GM21515 (cell line): ENCODE results near the gene ANAPC2.

Experiments
- ATAC-seq: cut with Tn5 transposase; IDR thresholded peaks from one replicate; pipeline ENCODE4 v1.9.1; 2021; ENCODE audit not compliant: unreplicated experiment

ANAPC2 gene

DNA sequence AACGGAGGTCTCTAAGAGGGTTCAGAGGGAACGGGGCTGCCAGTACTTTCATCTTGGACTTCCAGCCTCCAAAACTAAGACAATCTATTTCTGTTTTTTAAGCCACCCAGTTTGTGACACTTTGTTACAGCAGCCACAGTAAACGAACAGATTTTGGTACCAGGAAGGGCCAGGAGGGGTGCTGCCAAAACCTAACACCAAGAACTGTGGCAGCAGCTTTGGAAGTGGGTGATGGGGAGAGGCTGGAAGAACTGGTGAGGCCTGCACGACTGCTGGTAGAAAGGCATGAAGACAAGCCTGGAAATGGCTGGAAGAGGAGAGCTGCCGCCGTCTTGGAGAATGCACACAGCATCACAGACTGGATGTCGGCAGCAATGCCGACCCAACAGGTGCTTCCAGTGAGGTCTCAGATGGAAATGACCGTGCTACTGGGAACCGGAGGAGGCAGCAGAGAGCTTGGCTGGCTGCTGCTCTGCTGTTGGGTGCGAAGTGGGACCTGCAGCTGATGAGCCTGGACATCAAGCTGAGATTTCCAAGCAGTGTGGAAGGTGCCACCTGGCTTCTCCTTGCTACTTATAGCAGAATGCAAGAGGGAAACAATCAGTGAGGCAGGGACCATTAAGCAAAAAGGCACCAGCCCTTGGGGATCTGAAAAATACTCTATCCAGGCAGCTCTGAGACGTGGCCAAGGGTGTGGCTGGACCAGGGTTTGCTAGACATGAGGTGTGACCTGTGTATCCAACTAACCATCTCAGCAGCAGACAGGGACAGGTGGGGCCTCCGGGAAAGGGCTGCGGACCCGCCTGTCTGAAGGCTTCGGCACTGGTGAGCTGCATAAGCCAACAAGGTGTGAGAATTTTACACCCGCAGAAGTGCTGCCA is 11.8 kb downstream of the ANAPC2 start:
- no peak for ATAC-seq

DNA sequence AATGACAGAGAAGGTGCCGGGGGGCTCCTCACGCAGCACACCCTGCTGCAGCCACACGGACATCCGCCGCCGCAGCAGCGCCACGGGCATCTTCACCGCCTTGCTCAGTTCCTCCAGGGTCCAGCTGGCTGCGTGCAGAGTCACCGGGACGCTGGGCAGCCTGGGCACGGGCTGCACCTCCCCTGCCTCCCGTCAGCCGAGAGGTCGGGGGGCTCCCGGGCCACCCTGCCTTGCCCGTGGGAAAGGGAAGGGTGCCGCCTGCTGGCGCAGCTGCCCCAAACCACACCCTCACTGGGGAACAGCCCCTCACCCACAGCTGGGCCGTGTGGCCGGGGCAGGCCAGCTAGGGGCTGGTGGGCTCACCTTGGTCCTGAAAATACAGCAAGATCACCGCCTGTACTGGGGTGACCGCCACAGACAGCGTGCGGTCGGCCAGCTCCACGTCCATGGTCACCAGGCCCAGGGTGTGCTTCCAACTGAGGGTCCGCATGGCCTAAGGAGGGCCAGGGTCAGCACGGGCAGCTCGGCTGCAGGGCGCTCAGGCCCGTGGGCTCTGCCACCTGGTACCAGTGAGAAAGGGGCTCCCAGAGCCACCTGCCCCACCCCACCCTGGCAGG is 12.9 kb downstream of the ANAPC2 start:
- no peak for ATAC-seq

DNA sequence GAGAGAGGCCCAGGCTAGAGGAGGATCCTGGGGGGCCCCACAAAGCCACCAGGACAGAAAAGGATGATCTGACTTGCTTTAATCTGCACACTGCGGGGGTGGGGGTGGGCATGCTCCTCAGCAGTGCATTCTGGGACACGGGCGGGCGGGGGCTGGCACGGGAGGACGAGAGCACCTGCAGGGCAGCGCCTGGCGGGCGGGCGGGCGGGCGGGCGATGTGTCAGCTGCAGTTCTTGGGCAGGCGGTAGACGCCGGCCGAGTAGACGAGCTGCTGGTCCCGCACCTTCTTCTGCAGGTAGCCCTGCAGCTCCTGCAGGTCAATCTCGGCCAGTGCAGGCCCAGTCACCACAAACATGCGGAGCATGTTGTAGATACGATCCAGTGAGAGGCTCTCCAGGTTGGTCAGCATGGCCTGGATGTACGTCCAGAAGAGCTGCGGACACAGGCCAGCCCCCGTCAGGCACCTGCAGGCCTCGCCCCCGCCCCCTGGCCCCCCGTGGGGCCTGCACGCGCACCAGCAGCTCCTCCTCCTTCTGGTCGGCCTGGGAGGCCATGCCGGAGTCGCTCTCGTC is 13.6 kb downstream of the ANAPC2 start:
- no peak for ATAC-seq

DNA sequence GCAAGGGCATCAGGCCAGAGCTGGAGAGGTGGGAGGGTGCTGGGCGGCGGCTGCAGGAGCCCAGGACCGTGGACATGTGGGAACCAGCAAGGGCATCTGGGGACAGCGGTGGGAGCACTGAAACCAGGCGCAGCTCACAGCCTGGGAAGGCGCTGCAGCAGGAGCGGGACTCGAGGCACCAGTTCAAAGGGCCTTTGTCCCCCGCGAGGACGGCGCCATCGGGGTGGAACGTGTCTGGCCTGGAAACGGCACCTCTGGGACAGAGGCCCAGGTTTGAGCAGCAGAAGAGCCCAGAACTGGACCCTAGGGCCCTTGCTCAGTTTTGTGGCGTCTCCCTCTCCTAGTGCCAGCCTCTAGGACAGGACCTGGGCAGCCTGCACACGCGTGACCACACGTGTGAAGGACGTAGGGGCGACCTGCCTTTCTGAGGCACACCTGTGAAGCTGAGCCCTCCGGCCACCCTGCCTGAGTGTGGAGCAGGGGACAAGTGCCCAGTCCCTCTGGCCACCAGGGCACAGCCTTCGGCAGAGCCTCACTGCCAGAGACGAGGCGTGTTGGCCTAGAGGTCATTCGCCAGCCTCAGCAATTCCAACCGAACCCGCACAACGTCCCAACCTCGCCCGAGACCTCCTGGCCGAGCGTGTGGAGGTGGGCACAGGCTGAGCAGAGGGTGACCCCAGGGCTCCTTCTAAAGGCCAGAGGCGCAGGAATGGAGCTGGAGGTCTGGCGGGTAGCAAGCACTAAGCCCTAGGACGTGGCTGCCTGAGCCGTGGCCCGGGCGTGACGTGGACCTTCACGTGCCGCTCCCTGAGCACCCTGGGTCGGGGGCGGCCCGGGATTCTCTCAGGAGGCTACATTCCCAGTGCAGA is 14.3 kb downstream of the ANAPC2 start:
- ATAC-seq = no peak

DNA sequence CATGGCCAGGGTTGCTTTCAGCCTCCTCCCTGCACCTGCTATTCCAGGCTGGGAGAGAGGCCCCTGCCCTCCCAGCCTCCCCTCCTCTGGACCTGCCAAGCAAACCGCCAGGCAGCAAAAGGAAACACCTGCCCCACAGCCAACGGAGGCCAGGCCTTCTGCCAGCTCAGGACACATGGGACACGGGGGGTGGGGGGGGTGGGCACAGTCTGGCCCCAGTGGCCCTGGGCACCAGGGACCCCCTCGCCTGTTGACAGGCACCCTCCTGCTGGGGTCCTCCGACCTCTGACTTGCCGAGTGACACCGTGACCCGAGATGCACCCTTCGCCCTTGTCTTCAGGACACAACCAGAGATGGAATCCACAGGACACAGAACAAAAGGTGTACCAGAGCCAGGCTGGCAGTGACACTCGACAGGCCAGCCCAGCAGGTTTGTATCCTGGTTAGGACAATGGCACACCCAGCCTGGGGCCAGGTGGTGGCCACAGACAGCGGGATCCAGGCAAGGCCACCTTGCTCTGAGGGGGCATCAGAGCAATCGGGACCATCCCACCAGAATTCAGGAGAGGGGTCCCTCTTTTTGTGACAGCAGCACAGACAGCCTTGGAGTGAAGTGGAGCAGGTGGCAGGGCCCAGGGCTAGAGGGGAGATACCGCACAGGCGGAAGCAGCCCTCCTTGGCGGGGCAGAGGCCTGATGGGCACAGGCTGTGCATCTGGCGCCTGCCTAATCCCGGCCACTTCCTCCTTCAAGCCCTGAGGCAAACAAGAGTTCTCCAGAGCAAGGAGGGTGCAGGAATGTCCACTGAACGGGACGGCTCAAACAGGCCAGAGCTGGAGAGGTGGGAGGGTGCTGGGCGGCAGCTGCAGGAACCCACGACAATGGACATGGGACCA is 15.2 kb downstream of the ANAPC2 start:
- no peak for ATAC-seq

DNA sequence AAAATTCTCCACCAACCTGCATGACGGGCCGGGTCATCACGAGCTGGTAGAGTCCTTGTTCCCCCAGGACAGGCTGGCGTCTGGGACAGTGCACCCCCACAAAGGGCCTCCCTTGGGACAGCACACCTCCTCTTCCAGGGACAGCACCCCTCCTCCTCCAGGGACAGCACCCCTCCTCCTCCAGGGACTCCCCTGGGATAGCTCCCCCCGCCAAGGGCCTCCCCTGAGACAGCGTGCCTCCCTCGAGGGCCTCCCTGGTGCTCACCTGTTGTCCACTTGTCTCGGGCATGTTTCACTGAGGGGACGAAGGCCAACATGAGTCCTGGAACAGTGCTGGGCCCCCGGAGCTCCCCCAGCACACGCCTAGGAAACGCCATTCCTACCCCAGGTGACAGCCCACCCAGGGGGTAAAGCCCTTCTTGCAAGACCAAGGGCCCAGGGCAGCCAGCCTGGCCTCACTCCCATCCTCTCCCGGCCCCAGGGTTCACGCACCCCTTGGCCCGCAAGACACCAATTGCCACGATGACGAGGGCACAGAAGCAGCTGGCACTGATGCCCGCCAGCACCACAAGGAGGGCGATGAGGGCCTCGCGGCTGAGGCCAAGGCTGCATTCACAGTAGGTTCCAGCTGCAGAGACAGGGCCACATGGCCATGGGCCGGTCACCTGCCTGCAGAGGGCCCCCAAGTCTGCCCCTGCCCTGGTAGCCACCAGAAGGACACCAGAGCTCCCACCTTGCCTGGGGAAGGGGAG is 17.0 kb downstream of the ANAPC2 start:
- ATAC-seq = no peak

DNA sequence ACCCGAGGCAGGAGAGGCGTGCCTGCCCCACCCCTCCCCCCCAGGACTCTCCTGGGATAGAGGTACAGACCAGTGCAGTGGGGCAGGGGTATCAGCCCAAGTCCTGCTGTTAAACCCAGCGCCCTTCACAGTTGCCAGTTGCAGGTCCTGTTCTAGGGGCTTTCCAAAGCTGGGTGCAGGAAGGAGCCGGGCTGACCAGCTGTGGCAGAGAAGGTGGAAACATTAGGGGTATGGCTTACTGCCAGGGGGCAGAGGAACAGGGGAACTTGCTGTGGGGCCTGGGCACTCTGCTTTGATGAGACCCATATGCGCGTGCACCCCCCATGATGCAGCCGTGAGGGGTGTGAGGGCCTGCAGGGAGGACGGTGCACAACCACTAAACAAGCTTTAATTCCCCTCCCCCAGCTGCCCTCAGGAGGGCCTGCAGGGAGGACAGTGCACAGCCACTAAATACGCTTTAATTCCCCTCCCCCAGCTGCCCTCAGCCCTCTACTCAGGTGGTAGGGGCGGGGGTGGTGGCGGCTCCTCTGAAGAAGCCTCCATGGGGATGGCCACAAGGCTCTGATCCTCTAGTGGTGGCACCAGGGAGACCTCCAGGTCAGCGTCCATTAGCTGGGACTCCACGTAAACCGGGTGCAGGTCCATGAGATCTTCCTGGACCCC is 17.7 kb downstream of the ANAPC2 start:
- ATAC-seq = no peak

DNA sequence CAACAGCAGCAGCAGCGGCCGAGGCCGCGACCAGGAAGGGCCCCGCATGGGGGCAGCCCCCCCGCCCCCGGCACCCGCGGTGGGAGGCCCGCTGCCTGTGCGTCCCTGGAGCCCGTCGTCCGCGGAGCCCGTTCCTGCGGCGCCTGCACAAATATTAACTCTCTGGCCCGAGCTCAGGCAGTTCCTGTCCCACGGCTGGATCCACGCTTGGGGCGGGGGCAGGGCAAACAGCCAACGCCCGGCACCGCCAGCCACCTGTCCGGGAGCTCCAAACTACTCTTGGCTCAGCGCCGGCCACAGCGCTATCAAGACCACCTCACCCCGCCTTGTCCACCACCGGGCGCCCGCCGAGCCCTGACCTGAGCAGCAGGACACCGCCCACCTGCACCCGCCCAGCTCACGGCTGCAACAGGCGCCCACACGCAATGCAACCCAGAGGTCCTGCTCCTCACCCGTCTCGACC is 18.4 kb downstream of the ANAPC2 start, which contains the start of gene LRRC26:
TSS of gene LRRC26 (minus strand) at position 156 of the 463 bp plus-strand sequence. CDS start at position 48, 108 bp downstream.
- no peak for ATAC-seq

DNA sequence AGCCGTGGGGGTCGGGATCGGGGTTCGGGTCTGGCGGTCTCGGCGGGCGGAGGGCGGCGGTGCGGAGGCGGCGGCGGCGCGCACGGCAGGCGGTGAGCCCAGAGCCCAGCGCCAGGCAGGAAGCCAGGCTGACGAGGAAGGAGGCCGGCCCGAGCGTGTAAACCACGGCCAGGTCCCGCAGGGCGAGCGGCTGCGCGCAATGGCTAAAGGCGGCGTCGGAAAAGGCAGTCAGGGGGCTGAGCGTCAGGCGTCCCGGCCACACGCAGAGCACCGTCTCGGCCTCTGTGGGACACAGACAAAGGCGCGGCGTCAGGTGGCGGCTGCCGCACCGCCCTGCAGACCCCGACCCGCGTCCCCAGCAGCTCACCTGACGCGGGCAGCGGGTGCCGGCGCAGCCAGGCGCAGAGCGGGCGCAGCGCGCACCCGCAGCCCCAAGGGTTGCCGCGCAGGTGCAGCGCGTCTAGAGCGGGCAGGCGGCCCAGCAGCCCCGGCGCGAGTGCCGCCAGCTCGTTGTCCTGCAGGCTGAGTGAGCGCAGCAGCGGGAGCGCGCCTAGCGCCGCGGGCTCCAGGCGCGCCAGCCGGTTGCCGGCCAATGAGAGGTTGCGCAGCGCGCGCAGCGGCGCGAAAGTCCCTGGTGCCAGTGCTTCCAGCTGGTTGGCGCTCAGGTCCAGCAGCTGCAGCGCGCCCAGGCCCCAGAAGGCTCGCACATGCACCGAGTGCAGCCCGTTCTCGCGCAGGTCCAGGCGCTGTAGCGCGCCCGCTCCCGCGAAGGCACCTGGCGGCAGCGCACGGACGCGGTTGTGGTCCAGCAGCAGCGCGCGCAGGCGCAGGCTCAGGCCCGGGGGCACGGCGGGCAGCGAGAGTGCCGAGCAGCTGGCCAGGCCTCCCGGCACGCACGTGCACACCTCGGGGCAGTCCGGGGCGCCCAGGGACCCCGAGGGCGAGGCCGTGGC is 19.2 kb downstream of the ANAPC2 start:
- no peak for ATAC-seq

DNA sequence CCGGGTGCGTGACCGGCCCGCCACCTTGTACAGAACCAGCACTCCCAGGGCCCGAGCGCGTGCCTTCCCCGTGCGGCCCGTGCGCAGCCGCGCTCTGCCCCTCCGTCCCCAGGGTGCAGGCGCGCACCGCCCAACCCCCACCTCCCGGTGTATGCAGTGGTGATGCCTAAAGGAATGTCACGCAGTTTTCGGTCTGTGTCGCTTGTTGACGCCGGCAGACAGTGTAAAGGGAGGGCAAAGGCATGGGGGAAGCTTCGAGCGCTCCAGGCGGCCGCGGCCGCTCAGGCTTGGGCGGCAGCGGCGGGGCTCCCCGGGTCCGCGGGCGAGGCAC is 19.8 kb downstream of the ANAPC2 start:
- no peak for ATAC-seq

DNA sequence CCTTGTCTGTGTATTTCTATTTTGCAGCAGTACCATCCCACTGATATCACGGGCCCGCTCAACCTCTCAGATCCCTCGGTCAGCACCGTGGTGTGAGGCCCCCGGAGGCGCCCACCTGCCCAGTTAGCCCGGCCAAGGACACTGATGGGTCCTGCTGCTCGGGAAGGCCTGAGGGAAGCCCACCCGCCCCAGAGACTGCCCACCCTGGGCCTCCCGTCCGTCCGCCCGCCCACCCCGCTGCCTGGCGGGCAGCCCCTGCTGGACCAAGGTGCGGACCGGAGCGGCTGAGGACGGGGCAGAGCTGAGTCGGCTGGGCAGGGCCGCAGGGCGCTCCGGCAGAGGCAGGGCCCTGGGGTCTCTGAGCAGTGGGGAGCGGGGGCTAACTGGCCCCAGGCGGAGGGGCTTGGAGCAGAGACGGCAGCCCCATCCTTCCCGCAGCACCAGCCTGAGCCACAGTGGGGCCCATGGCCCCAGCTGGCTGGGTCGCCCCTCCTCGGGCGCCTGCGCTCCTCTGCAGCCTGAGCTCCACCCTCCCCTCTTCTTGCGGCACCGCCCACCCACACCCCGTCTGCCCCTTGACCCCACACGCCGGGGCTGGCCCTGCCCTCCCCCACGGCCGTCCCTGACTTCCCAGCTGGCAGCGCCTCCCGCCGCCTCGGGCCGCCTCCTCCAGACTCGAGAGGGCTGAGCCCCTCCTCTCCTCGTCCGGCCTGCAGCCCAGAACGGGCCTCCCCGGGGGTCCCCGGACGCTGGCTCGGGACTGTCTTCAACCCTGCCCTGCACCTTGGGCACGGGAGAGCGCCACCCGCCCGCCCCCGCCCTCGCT is 20.4 kb downstream of the ANAPC2 start:
- ATAC-seq = no peak

DNA sequence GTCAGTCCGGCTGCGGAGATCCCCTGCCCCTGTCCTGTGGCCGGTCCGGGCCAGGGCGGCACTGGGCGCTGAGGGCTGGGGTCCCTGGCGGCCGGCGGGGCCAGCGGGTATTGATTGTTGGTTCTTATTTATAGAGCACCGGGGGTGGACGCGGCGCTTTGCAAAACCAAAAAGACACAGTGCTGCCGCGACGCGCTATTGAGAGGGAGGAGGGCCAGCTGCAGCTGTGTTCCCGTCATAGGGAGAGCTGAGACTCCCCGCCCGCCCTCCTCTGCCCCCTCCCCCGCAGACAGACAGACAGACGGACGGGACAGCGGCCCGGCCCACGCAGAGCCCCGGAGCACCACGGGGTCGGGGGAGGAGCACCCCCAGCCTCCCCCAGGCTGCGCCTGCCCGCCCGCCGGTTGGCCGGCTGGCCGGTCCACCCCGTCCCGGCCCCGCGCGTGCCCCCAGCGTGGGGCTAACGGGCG is 21.0 kb downstream of the ANAPC2 start:
- ATAC-seq = no peak

DNA sequence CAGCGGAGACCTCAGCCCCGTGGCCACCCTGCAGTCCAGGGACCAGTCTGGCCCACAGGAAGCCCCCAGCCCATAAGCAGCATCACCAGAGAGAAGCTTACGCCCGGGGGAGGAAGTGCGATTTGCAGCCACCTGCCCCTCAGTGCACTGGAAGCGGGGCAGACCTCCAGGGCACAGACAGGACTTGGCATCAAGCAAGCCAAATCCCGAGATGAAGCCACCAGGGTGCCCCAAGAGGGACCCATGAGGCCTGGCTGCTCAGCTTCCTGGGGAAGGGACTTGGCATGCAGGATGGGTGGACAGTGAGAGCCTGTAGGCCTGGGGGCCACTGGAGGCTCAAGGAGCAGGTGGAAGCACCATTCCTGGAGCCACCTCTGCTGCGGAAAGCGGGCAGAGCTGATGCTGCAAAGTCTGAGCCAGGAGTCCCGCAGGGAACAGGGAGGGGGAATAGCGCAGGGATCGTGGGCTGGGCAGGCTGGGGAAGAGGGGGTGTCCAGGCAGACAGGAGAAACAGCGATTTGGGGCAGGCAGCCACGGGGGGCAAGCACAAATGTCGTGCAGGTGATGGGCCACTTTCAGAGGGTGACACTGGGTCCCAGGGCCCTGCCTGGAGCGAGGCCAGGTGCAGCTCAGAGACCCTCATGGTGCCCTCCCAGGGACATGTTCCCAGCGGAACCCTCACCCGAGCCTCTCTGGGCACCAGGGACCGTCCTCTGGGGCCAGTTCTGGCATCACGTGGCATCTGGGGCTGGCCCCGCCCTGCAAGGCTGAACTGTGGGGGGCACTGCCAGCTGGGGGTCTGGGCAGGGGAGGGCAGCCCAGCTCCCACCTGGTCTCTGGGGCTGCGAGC is 21.8 kb downstream of the ANAPC2 start:
- ATAC-seq = no peak

DNA sequence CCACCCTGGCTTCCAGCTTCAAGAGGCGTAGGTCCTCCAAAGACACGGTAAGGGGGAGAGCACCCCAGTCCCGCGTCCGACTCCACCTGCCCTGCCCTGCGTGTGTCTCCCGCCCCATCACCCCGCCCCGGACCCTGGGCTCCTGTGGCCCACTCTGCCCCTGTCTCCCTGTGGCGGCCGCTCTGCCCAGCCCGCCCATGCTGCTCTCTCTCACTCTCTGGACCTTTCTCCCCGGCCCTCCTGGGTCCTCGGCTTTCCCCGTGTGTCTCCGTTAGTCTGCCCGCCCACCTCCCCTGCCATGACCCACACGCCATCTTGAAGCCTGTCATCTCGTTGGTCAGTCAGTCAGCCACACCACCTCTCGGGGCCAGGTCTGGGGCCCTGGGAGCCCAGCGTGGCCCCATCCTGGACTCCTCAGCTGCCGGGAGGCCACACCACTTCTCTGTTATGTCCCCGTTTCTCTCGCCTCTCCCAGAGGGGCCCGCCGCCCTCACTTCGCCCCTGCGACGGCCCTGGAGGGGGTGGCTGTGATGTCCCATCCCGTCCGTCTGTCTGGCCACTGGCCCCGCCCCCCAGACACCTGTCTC is 23.0 kb downstream of the ANAPC2 start:
- ATAC-seq = no peak
